HEK293 (cell line): Measurements from ENCODE around the gene CDH18.

Experiments used
- CTCF ChIP-seq: fragments of 450-650 bp; formaldehyde crosslinking; IDR thresholded peaks from 2 replicates; pipeline ENCODE4 v1.5.1; 2016; ENCODE audit warnings: missing biosample characterization, missing genetic modification characterization
- SP2 ChIP-seq: fragments of 450-650 bp; formaldehyde crosslinking; IDR thresholded peaks from 2 replicates; pipeline ENCODE4 v1.5.1; 2016; ENCODE audit warnings: missing biosample characterization, missing genetic modification characterization
- ZBTB7A ChIP-seq: fragments of 450-650 bp; formaldehyde crosslinking; IDR thresholded peaks from 2 replicates; pipeline ENCODE4 v1.5.1; 2016; ENCODE audit warnings: low read depth, missing biosample characterization, missing genetic modification characterization
- ZEB2 ChIP-seq: fragments of 450-650 bp; formaldehyde crosslinking; IDR thresholded peaks from 2 replicates; pipeline ENCODE4 v1.5.1; 2016; ENCODE audit warnings: missing biosample characterization, missing genetic modification characterization
- ZFP37 ChIP-seq: fragments of 450-650 bp; formaldehyde crosslinking; IDR thresholded peaks from 2 replicates; pipeline ENCODE4 v1.5.1; 2016; ENCODE audit warnings: missing biosample characterization, missing genetic modification characterization
- ZNF112 ChIP-seq: fragments of 450-650 bp; formaldehyde crosslinking; IDR thresholded peaks from 2 replicates; pipeline ENCODE4 v1.5.0; 2017; ENCODE audit warnings: missing biosample characterization, missing genetic modification characterization
- ZNF121 ChIP-seq: fragments of 450-650 bp; formaldehyde crosslinking; IDR thresholded peaks from 2 replicates; pipeline ENCODE4 v1.5.1; 2016; ENCODE audit warnings: missing biosample characterization, missing genetic modification characterization
- ZNF24 ChIP-seq: fragments of 450-650 bp; formaldehyde crosslinking; IDR thresholded peaks from 2 replicates; pipeline ENCODE4 v1.5.1; 2016; ENCODE audit warnings: missing biosample characterization, missing genetic modification characterization
- ZNF354C ChIP-seq: fragments of 450-650 bp; formaldehyde crosslinking; IDR thresholded peaks from 2 replicates; pipeline ENCODE4 v1.5.1; 2016; ENCODE audit warnings: missing biosample characterization, missing genetic modification characterization, low read depth, borderline replicate concordance
- ZNF48 ChIP-seq: fragments of 450-650 bp; formaldehyde crosslinking; IDR thresholded peaks from 2 replicates; pipeline ENCODE4 v1.5.1; 2016; ENCODE audit warnings: missing biosample characterization, missing genetic modification characterization
- ZNF692 ChIP-seq: fragments of 450-650 bp; formaldehyde crosslinking; IDR thresholded peaks from 2 replicates; pipeline ENCODE4 v1.5.1; 2016; ENCODE audit warnings: missing biosample characterization, missing genetic modification characterization

DNA sequence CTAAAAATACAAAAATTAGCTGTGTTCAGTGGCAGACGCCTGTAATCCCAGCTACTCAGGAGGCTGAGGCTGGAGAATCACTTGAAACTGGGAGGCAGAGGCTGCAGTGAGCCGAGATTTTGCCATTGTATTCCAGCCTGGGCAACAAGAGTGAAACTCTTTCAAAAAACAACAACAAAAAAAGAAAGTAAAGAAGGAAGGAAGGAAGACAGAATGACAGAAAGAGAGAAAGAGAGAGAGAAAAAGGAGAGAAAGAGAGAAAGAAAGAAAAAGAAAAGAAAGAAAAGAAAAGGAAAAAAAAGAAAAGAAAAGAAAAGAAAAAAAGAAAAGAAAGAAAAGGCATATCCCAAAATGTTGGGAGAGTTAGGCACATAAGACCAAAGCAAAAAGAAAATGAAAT, 278.6 kb downstream of the CDH18 start:
- no peak for TF ChIP-seq ZBTB7A (tag by site-specific recombination)
- TF ChIP-seq ZEB2 (tag by site-specific recombination), result no peak
- no peak for TF ChIP-seq ZFP37 (tag by site-specific recombination)
- no peak for TF ChIP-seq ZNF354C (tag by site-specific recombination)
- TF ChIP-seq ZNF692 (tag by site-specific recombination), result no peak
- TF ChIP-seq CTCF (tag by site-specific recombination), result no peak
- no peak for TF ChIP-seq ZNF112 (tag by site-specific recombination)
- no peak for TF ChIP-seq ZNF121 (tag by site-specific recombination)
- no peak for TF ChIP-seq SP2 (tag by site-specific recombination)
- TF ChIP-seq ZNF24, result no peak
- no peak for TF ChIP-seq ZNF48
